A673 (cell line): ENCODE results near the gene MPPED2.

ENCODE experiments used
- EZH2 ChIP-seq: fragments of 200-600 bp; sonication (generic); IDR thresholded peaks from 2 replicates; pipeline ENCODE4 v1.6.1; 2017; ENCODE audit warnings: borderline replicate concordance, low read depth, mild to moderate bottlenecking, mixed read lengths, antibody characterized with exemption, low read length; ENCODE audit not compliant: poor library complexity, severe bottlenecking
- TF ChIP-seq, protein P1 (sequence below): fragments of 300-800, 200-600 bp; sonication (generic); conservative IDR thresholded peaks from 2 replicates; pipeline ENCODE4 v1.5.1; 2017; ENCODE audit warnings: low read depth, mild to moderate bottlenecking, antibody characterized with exemption, low read length, moderate library complexity, mixed read lengths

DNA sequence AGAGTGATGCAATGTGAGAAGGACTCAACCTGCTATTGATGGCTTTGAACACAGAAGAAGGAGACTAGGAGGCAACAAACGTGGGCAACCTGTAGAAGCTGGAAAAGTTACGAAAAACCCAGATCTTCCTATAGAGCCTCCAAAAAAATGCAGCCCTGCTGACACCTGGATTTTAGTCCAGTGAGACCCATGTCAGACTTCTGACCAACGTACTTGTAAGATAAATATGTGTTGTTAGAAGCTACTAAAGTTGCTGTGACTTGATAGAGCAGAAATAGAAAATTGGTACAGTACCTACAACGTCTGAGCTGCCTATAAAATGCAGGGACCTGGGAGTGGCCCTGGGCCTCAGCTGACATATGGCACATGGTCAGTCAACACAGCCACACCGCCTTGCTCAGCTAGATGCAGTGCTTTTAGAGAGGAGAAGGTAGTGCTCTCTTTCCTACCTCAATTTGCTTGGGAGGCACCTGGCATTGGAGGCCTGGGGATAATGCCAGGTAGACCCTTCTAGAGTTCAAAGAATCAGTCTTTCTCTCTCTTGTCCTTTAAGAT is 165.8 kb downstream of the MPPED2 start:
- TF ChIP-seq, protein P1, sequence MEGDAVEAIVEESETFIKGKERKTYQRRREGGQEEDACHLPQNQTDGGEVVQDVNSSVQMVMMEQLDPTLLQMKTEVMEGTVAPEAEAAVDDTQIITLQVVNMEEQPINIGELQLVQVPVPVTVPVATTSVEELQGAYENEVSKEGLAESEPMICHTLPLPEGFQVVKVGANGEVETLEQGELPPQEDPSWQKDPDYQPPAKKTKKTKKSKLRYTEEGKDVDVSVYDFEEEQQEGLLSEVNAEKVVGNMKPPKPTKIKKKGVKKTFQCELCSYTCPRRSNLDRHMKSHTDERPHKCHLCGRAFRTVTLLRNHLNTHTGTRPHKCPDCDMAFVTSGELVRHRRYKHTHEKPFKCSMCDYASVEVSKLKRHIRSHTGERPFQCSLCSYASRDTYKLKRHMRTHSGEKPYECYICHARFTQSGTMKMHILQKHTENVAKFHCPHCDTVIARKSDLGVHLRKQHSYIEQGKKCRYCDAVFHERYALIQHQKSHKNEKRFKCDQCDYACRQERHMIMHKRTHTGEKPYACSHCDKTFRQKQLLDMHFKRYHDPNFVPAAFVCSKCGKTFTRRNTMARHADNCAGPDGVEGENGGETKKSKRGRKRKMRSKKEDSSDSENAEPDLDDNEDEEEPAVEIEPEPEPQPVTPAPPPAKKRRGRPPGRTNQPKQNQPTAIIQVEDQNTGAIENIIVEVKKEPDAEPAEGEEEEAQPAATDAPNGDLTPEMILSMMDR, result no peak
- TF ChIP-seq EZH2, result no peak
